Mammary epithelial cell (primary cell): Measurements from ENCODE around the gene BEST3.

Experiments
- CTCF ChIP-seq, 2 donors: IDR thresholded peaks in 1 of 2; conservative IDR thresholded peaks in 1 of 2; 2 replicates each; pipeline ENCODE4 v1.5.1; 2011 to 2012; ENCODE audit warnings: inconsistent platforms in 2 of 2, low read length in 2 of 2, mild to moderate bottlenecking in 2 of 2, control low read depth in 1 of 2, low read depth in 1 of 2; ENCODE audit not compliant: insufficient read depth in 1 of 2; ENCODE audit errors: extremely low read depth in 1 of 2
- EZH2 ChIP-seq: IDR thresholded peaks from 2 replicates; pipeline ENCODE4 v1.6.1; 2012; ENCODE audit warnings: low read length, inconsistent platforms, borderline replicate concordance

- TF ChIP-seq CTCF (conservative IDR thresholded peaks at IDR 0.05 in 1 of 2, IDR thresholded peaks at IDR 0.05 in 1 of 2; ENCODE audit: extremely low read depth in 1 of 2, insufficient read depth in 1 of 2, low read depth in 1 of 2, low read length in 2 of 2) (no peak), EZH2 (no peak)
Measured at GRCh38 chr12:69663726-69664125, 35.4 kb downstream of the BEST3 start.
